ENCODE data around the gene ICA1L.

- TF ChIP-seq TAF1 (IDR thresholded peaks at IDR 0.05; ENCODE audit: borderline replicate concordance, insufficient read depth, low read length) (no peak), POLR2AphosphoS5 (IDR thresholded peaks at IDR 0.05; ENCODE audit: low read depth, low read length) (no peak), FOXP2 (optimal IDR thresholded peaks at IDR 0.05; ENCODE audit: borderline replicate concordance, extremely low read depth, extremely low read length, insufficient read depth) (no peak)
Measured at GRCh38 chr2:202870431-202871299, 901 bp downstream of the ICA1L start.

All from PFSK-1 (cell line).